ENCODE measurements around the gene CMPK2. TPM values are rescaled to one million over a fixed set of nuclear protein-coding genes. Genes with fewer than 3 reads are reported as not detected.
A peak's percentile ranks its signal among the peaks of the same experiment; 100 is the strongest.

CMPK2 gene
- total RNA-seq, 4 donors from 2014 or later: 3.8 to 15.3 (median 6.3) TPM

DNA sequence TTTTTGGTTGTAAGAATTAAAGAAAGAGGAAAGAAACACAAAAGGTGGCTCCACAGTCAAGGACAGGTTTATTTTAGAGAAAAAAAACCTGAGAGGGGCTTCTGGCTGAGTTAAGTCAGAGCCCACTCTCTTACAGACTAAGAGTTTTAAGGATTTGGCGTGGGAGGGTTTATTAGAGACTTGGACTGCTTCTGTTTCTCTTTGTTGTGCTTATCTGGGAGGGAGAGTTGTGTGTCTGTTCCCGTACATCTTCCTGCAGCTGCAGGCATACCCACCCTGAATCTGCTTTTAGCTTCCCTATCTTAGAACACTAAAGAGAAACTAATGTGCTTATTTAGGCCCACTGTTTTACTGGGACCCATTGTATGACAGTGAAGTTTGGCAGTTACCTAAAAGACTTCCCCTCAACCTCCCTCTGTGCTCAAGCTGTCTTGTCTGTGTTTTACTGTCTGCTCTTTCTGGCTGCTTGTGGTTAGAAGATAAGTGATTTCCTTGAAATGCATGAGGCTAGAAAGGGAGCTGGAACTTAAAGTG is 14.6 kb upstream of the CMPK2 start:
- no peak overlapping the region for H3K27ac ChIP-seq
- no peak for DNase-seq
- WGBS, 2 donors: 81 to 85% methylated on average over 2 of the region's 2 CpGs
- no peaks in the 10 kb centered on the region for H3K27me3 ChIP-seq
- no peaks in the 10 kb centered on the region for H3K36me3 ChIP-seq
- intact Hi-C loops (cut with DNase I): no loop called here
- H3K4me1 ChIP-seq: peaks cover 0 to 6% of the 10 kb centered on the region in 2 donors
- TF ChIP-seq, protein P1, sequence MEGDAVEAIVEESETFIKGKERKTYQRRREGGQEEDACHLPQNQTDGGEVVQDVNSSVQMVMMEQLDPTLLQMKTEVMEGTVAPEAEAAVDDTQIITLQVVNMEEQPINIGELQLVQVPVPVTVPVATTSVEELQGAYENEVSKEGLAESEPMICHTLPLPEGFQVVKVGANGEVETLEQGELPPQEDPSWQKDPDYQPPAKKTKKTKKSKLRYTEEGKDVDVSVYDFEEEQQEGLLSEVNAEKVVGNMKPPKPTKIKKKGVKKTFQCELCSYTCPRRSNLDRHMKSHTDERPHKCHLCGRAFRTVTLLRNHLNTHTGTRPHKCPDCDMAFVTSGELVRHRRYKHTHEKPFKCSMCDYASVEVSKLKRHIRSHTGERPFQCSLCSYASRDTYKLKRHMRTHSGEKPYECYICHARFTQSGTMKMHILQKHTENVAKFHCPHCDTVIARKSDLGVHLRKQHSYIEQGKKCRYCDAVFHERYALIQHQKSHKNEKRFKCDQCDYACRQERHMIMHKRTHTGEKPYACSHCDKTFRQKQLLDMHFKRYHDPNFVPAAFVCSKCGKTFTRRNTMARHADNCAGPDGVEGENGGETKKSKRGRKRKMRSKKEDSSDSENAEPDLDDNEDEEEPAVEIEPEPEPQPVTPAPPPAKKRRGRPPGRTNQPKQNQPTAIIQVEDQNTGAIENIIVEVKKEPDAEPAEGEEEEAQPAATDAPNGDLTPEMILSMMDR (IDR thresholded peaks at IDR 0.05): no peak
- TF ChIP-seq POLR2A (IDR thresholded peaks at IDR 0.05): no peak
- no peak overlapping the region for H3K4me3 ChIP-seq (replicated peaks in 1 of 3)
- no peaks in the 10 kb centered on the region for H3K9me3 ChIP-seq

DNA sequence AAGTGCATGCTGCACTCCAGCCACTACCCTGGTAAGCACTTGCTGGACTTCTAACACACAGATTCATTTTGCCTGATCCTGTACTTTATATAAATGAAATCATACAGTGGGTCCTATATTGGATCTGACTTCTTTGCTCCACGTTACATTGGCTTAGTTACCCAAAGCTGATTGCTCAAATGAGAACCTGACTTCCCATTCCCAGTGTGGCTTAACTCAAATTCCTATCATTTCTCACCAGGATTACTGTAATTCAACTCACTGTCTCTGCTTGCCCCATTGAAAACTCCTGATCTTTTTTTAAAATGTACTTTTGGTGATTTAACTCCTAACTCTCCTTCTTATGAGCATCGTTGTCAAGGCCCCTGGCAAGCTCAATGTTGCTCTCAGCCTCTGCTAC is 13.3 kb upstream of the CMPK2 start:
- DNase-seq: no peak
- Histone ChIP-seq H3K36me3 (no peaks in the 10 kb centered on the region), H3K4me3 (replicated peaks in 1 of 3) (no peak overlapping the region), H3K9me3 (no peaks in the 10 kb centered on the region), H3K27ac (no peak overlapping the region), H3K27me3 (no peaks in the 10 kb centered on the region), H3K4me1 (peaks cover 0 to 6% of the 10 kb centered on the region in 2 donors)
- no peak for TF ChIP-seq POLR2A (IDR thresholded peaks at IDR 0.05)
- TF ChIP-seq, protein P1 (IDR thresholded peaks at IDR 0.05): no peak
- intact Hi-C loops (cut with DNase I): no loop called here
- 90 to 95% methylated on average over 2 of the region's 2 CpGs for WGBS, 2 donors

DNA sequence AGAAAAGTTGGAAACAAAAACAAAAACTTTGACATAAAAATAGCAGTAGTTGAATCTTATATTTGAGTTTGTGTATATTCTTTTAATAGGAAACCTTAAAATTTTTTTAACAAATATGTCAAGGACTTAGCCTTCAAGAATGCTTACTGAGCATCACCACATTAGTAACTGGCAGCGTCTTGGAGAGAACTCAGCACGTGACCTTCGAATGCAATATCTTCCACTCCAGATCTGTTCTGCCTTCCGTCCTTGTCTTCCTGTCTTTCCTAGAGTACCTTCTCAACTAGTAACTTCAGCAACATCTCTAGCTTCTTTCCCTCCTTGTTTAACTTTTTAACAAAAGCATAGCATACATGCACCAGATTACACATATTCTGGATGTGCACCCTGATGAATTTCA is 12.8 kb upstream of the CMPK2 start:
- H3K27ac ChIP-seq: no peak overlapping the region
- H3K36me3 ChIP-seq: no peaks in the 10 kb centered on the region
- H3K4me3 ChIP-seq (replicated peaks in 1 of 3): no peak overlapping the region
- intact Hi-C loops (cut with DNase I): no loop called here
- DNase-seq: no peak
- WGBS, 2 donors: 83 to 84% methylated on average over 4 of the region's 4 CpGs
- H3K4me1 ChIP-seq: peaks cover 0 to 6% of the 10 kb centered on the region in 2 donors
- no peaks in the 10 kb centered on the region for H3K27me3 ChIP-seq
- no peaks in the 10 kb centered on the region for H3K9me3 ChIP-seq
- TF ChIP-seq POLR2A (IDR thresholded peaks at IDR 0.05): no peak
- TF ChIP-seq, protein P1 (IDR thresholded peaks at IDR 0.05): no peak

DNA sequence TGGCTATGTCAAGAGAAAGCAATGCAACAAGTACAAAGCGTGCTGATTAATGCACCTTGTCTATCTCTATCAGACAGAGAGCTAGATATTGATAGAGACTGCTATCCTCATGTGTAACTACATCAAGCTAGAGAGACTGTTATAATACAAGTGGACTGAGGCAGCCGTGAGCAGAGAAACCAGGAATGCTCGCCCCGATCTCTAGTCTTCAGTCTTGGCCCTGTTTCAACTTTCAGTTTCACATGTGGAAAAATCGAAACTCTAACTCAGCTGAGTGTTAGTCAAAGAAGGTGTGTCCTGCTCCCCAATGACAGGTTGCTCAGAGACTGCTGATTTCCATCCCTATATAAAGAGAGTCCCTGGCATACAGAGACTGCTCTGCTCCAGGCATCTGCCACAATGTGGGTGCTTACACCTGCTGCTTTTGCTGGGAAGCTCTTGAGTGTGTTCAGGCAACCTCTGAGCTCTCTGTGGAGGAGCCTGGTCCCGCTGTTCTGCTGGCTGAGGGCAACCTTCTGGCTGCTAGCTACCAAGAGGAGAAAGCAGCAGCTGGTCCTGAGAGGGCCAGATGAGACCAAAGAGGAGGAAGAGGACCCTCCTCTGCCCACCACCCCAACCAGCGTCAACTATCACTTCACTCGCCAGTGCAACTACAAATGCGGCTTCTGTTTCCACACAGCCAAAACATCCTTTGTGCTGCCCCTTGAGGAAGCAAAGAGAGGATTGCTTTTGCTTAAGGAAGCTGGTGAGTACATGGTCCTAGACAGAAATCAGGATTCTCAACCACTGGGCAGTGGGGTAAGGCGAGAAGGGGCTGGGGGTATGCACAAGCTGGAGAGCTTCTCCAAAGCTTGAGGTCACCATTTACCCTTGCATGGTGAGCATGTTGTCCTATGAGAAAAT is 11.9 kb upstream of the CMPK2 start, which contains the start of gene RSAD2:
Gene RSAD2 (plus strand): TSS at position 376 of the 903 bp plus-strand sequence. CDS start 24 bp downstream, at position 400.
- H3K9me3 ChIP-seq: no peaks in the 10 kb centered on the region
- DNase-seq: peak; percentile 40 to 44
- peak within 1 kb of the TSS in 2 of 3 donors; percentile 27 to 57 for H3K27ac ChIP-seq
- H3K27me3 ChIP-seq: no peaks in the 10 kb centered on the region
- H3K4me1 ChIP-seq: peaks cover 0 to 6% of the 10 kb centered on the region in 2 donors
- intact Hi-C loops (cut with DNase I): no loop called here
- H3K36me3 ChIP-seq: no peaks in the 10 kb centered on the region
- WGBS, 2 donors: 26 to 29% methylated on average over 10 of the region's 10 CpGs
- TF ChIP-seq POLR2A (IDR thresholded peaks at IDR 0.05): no peak
- TF ChIP-seq, protein P1 (IDR thresholded peaks at IDR 0.05): peak in 2 of 6 experiments; percentile 4 to 22
- H3K4me3 ChIP-seq (replicated peaks in 1 of 3): peak within 1 kb of the TSS; percentile 24 to 41 (median 31)

DNA sequence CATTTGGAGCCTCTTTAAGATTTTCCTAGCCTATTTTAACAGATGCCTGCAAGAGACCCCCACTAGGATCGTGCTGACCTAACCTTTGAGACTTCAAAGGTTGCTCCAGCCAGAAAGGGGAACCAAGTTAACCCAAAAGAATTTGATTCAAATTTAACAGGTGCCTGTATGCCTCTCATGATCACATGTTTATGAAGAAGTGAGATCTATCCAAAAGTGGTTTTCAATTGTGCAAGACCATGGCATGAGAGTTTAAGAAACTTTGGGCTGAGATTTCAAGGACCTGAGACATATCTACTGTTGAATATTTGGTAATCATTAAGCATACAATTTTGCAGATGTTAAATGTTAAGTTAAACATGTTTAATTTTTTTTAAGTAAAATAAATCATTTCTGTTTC is 10.6 kb upstream of the CMPK2 start:
- H3K27ac ChIP-seq: no peak overlapping the region
- no peak for DNase-seq
- no peaks in the 10 kb centered on the region for H3K27me3 ChIP-seq
- H3K4me3 ChIP-seq (replicated peaks in 1 of 3): no peak overlapping the region
- H3K4me1 ChIP-seq: peaks cover 0 to 6% of the 10 kb centered on the region in 2 donors
- 67 to 96% methylated on average over 1 of the region's 1 CpG for WGBS, 2 donors
- no peaks in the 10 kb centered on the region for H3K36me3 ChIP-seq
- H3K9me3 ChIP-seq: no peaks in the 10 kb centered on the region
- intact Hi-C loops (cut with DNase I): no loop called here
- TF ChIP-seq, protein P1 (IDR thresholded peaks at IDR 0.05): no peak
- TF ChIP-seq POLR2A (IDR thresholded peaks at IDR 0.05): no peak
